ENCODE data around the gene THBD.

The THBD gene

GRCh38 chr20:23007886-23008655 is 41.4 kb downstream of the THBD start:
- DNase-seq: peak; percentile 40

- no peak for DNase-seq
Measured at GRCh38 chr20:23007462-23007861, 42.0 kb downstream of the THBD start.

GRCh38 chr20:23005776-23006175 is 43.7 kb downstream of the THBD start:
- DNase-seq: no peak

GRCh38 chr20:23003881-23004460 is 45.5 kb downstream of the THBD start:
- DNase-seq: no peak

DNA sequence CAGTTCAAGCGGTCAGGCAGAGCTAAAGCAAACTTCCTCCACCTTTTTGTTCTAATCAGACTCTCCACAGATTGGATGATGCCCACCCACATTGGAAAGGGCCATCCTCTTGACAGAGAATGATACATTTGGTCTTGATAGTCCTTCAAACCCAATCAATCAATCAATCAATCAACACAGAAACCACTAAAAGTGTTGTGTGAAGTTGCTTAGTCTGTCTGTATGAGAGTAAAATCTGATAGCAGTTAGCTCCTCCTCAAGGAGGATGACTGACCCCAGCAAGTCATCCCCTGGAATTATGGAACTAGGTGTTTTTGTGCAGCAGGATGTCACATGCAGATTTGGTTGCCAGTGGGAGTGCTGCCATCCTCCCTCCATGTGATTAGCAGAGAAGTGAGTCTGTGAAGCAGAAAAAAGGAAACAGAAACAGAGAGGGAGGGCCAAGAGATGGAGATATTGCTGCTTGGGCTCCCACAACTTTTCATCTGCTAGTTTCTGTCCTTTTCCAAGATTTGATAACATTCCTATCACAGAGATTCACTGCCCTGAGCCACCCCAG is 46.3 kb downstream of the THBD start:
- DNase-seq: no peak

- DNase-seq: no peak
Measured at GRCh38 chr20:23002276-23002675, 47.2 kb downstream of the THBD start.

DNA sequence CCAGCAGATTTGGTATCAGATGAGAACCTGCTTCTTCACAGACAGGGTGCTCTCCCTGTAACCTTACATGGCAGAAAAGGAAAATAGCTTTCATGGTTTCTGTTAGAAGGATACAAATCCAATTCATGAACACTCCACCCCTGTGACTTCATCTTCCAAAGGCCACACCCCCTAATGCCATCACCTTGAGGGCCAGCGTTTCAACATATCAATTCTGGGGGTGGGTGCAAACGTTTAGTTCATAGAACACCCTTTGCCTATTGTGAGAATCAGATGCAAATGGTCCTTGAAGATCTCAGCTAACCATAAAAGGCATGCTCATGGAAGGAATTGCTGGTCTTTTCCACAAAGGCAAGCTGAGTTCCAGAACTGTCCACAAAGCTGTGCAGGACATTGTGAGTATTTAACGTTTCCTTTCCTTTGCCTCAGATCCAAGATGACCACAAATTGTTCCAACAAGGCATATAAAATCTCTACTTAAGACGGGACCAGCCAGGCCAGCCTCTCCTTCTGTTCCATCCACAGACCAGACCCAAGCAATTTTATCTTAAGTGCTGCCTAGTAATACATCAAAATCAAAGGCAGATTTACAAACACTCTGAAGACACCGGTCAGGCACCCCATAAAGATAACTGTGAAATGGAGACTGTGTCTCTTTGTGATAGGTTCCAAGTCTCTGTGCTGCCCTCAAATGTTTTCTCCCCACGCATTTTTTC is 49.1 kb downstream of the THBD start:
- DNase-seq: no peak

DNA sequence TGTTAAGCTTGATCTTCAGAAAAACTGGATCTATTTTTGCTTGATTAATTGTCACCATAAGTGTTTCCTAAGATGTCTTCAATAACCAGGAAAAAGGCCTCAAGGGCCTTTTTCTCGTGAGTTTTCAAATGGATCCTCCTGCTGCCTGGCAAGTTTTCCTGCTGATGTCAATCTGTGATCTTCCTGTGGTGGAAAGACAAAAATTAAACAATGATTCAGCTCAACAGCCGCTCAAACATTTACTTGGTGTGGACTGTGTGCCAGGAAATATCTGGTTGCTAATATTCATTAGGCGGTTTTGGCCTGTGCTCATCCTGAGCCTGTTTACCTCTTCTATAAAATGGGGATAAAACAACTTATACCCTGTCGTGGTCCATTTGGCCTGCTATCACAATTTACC is 49.7 kb downstream of the THBD start:
- peak; percentile 59 for DNase-seq

GRCh38 chr20:22998476-22998875 is 51.0 kb downstream of the THBD start:
- DNase-seq: no peak

- DNase-seq: no peak
Measured at GRCh38 chr20:22995923-22996322, 53.5 kb downstream of the THBD start.
